H9 (cell line): ENCODE data around the gene SMTNL2. TPM values are rescaled to one million over a fixed set of nuclear protein-coding genes. Genes with fewer than 3 reads are reported as not detected.

Experiments
- DNase-seq: peaks from one replicate; pipeline ENCODE4 v3.0.0-alpha.2; 2017
- H2AFZ ChIP-seq: one replicate; pipeline ENCODE4 v1.6.1; 2013; ENCODE audit warnings: mild to moderate bottlenecking, low read length, control low read depth, moderate library complexity
- H2AK5ac ChIP-seq: 2 replicates; pipeline ENCODE4 v1.6.1; 2013; ENCODE audit warnings: low read length, control low read depth, mixed read lengths; ENCODE audit not compliant: insufficient read length
- H2BK120ac ChIP-seq: one replicate; pipeline ENCODE4 v1.6.1; 2013; ENCODE audit warnings: low read depth, mild to moderate bottlenecking, low read length, control low read depth, inconsistent platforms; ENCODE audit not compliant: poor library complexity, severe bottlenecking
- H2BK12ac ChIP-seq: 2 replicates; pipeline ENCODE4 v1.6.1; 2013; ENCODE audit warnings: low read length, control low read depth, mixed read lengths, low read depth; ENCODE audit not compliant: insufficient read length
- H2BK15ac ChIP-seq: 2 replicates; pipeline ENCODE4 v1.6.1; 2013; ENCODE audit warnings: low read depth, low read length, control low read depth
- H2BK20ac ChIP-seq: one replicate; pipeline ENCODE4 v1.6.1; 2013; ENCODE audit warnings: low read depth, mild to moderate bottlenecking, low read length, control low read depth, inconsistent platforms; ENCODE audit not compliant: poor library complexity, severe bottlenecking
- H2BK5ac ChIP-seq: 2 replicates; pipeline ENCODE4 v1.6.1; 2013; ENCODE audit warnings: low read length, control low read depth, mixed read lengths; ENCODE audit not compliant: insufficient read length
- H3K14ac ChIP-seq: 2 replicates; pipeline ENCODE4 v1.6.1; 2013; ENCODE audit warnings: low read length, control low read depth; ENCODE audit not compliant: insufficient read depth
- H3K18ac ChIP-seq: 2 replicates; pipeline ENCODE4 v1.6.1; 2013; ENCODE audit warnings: low read depth, mild to moderate bottlenecking, mixed read lengths, low read length, control low read depth; ENCODE audit not compliant: insufficient read length
- H3K23ac ChIP-seq: 2 replicates; pipeline ENCODE4 v1.6.1; 2013; ENCODE audit warnings: low read length, control low read depth, mixed read lengths, low read depth; ENCODE audit not compliant: insufficient read length
- H3K23me2 ChIP-seq: 2 replicates; pipeline ENCODE4 v1.6.1; 2013; ENCODE audit warnings: low read depth, mild to moderate bottlenecking, mixed read lengths, low read length, control low read depth; ENCODE audit not compliant: insufficient read length, poor library complexity, severe bottlenecking
- H3K27ac ChIP-seq: 2 replicates; pipeline ENCODE4 v1.5.1; 2013; ENCODE audit warnings: low read length, control low read depth, mixed read lengths, low read depth; ENCODE audit not compliant: insufficient read length
- H3K27me3 ChIP-seq: 2 replicates; pipeline ENCODE4 v1.6.1; 2013; ENCODE audit warnings: low read length, control low read depth, inconsistent platforms; ENCODE audit not compliant: insufficient read depth
- H3K4ac ChIP-seq: 2 replicates; pipeline ENCODE4 v1.6.1; 2013; ENCODE audit warnings: low read depth, mild to moderate bottlenecking, control low read depth, inconsistent platforms, low read length, moderate library complexity
- H3K4me1 ChIP-seq: 2 replicates; pipeline ENCODE4 v1.6.1; 2013; ENCODE audit warnings: low read length, control low read depth, inconsistent platforms; ENCODE audit not compliant: insufficient read depth
- H3K4me2 ChIP-seq: 2 replicates; pipeline ENCODE4 v1.6.1; 2013; ENCODE audit warnings: low read length, control low read depth, mixed read lengths; ENCODE audit not compliant: insufficient read length, insufficient read depth
- H3K56ac ChIP-seq: 2 replicates; pipeline ENCODE4 v1.6.1; 2013; ENCODE audit warnings: low read depth, mild to moderate bottlenecking, mixed read lengths, low read length, control low read depth; ENCODE audit not compliant: insufficient read length
- H3K79me1 ChIP-seq: 2 replicates; pipeline ENCODE4 v1.6.1; 2013; ENCODE audit warnings: low read depth, mild to moderate bottlenecking, moderate library complexity, low read length, control low read depth, inconsistent platforms; ENCODE audit not compliant: insufficient read depth, poor library complexity, severe bottlenecking
- H3K79me2 ChIP-seq: 2 replicates; pipeline ENCODE4 v1.6.1; 2013; ENCODE audit warnings: low read length, control low read depth, inconsistent platforms; ENCODE audit not compliant: insufficient read depth
- H3K9ac ChIP-seq: 2 replicates; pipeline ENCODE4 v1.6.1; 2013; ENCODE audit warnings: low read length, control low read depth, mixed read lengths; ENCODE audit not compliant: insufficient read length; ENCODE audit errors: extremely low read depth
- H3K9me3 ChIP-seq: one replicate; pipeline ENCODE4 v1.6.1; 2013; ENCODE audit warnings: low read depth, low read length, inconsistent platforms; ENCODE audit not compliant: control insufficient read depth
- H3T11ph ChIP-seq: one replicate; pipeline ENCODE4 v1.6.1; 2013; ENCODE audit warnings: mild to moderate bottlenecking, low read length, control low read depth, inconsistent platforms
- H4K20me1 ChIP-seq: one replicate; pipeline ENCODE4 v1.6.1; 2013; ENCODE audit not compliant: control insufficient read depth, insufficient read length, insufficient read depth
- H4K5ac ChIP-seq: 2 replicates; pipeline ENCODE4 v1.6.1; 2013; ENCODE audit warnings: low read depth, mild to moderate bottlenecking, mixed read lengths, low read length, control low read depth; ENCODE audit not compliant: insufficient read length
- H4K8ac ChIP-seq: replicated peaks from 2 replicates; pipeline ENCODE4 v1.6.1; 2013; ENCODE audit warnings: low read length, control low read depth, mixed read lengths, low read depth; ENCODE audit not compliant: insufficient read length
- H4K91ac ChIP-seq: 2 replicates; pipeline ENCODE4 v1.6.1; 2013; ENCODE audit warnings: low read depth, mild to moderate bottlenecking, moderate library complexity, mixed read lengths, low read length, control low read depth; ENCODE audit not compliant: insufficient read length
- H3K27ac Mint-ChIP-seq, 3 experiments: 2 replicates in 2 of 3; 3 replicates in 1 of 3; pipeline ENCODE4 v1.8.0; 2020 to 2021; ENCODE audit warnings: mixed read lengths in 3 of 3, mild to moderate bottlenecking in 1 of 3, moderate library complexity in 1 of 3
- H3K27me3 Mint-ChIP-seq: 2 replicates; pipeline ENCODE4 v1.8.0; 2021; ENCODE audit warnings: low read depth, mild to moderate bottlenecking, moderate library complexity, mixed read lengths
- H3K36me3 Mint-ChIP-seq, 3 experiments: 2 replicates in 2 of 3; 3 replicates in 1 of 3; pipeline ENCODE4 v1.8.0; 2020 to 2021; ENCODE audit warnings: low read depth in 3 of 3, mixed read lengths in 3 of 3; ENCODE audit not compliant: insufficient read depth in 1 of 3
- H3K4me1 Mint-ChIP-seq, 2 experiments: 2 replicates each; pipeline ENCODE4 v1.8.0; 2020; ENCODE audit warnings: mixed read lengths in 2 of 2
- H3K4me3 Mint-ChIP-seq, 2 experiments: 2 replicates in 1 of 2; 3 replicates in 1 of 2; pipeline ENCODE4 v1.8.0; 2020 to 2021; ENCODE audit warnings: mild to moderate bottlenecking in 2 of 2, mixed read lengths in 2 of 2, moderate library complexity in 1 of 2
- H3K9me3 Mint-ChIP-seq, 2 experiments: 2 replicates in 1 of 2; 3 replicates in 1 of 2; pipeline ENCODE4 v1.8.0; 2020; ENCODE audit warnings: mild to moderate bottlenecking in 2 of 2, mixed read lengths in 2 of 2, moderate library complexity in 1 of 2
- WGBS: extraction: QIAGEN DNeasy Blood & Tissue Kit; methylation state at CpG from one replicate; pipeline ENCODE4 v1.1.7; 2013; ENCODE audit warnings: missing lambda C conversion rate, low lambda C conversion rate, mixed read lengths; ENCODE audit not compliant: insufficient read length; ENCODE audit errors: extremely low coverage; 5-methylcytosine and 5-hydroxymethylcytosine counted together
- total RNA-seq: library from RNA; stranded (reverse); gene quantifications from 2 replicates; pipeline ENCODE4 v1.2.1, GENCODE V29; 2021
- TF ChIP-seq, protein P1 (sequence below): fragments of 200-600 bp; sonication (generic); conservative IDR thresholded peaks from 3 replicates; pipeline ENCODE4 v1.8.0; 2021; ENCODE audit warnings: antibody characterized with exemption, mild to moderate bottlenecking

Gene SMTNL2
- total RNA-seq, 1 experiment from 2014 or later, result 0.77 TPM

DNA sequence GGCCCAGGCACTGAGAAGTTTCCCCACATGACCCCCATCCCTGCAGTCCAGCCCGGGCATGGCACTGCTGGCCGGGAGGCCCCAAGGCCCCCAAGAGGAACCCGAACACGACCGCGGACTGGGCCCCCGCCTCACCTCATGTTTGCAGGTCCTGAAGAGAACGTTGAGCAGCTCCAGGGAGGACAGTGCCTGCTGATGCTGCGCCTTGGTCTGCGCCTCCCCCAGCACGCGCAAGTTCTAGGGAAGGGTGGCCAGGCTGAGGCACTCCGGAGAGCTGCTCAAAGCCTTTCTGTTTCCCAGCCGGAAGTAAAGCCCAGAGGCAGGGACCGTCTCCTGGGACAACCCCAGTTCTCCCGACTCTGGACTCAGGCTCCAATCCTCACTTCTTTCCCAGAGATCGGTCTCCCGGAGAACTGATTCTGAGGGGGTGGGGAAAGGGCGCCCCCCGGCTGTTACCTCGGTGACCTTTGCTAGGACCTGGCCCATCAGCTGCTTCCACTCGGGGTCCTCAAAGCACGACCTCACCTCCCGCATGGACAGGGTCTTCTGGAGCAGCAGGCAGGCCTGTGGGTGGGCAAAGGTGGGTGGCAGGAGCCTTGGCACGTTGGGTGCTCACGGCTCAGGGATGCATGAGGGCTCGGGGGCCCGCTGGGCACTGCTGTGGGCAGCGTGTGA lies 42.9 kb upstream of the SMTNL2 start:
- H3K36me3 Mint-ChIP-seq, result peaks cover 22 to 79% (median 52%) of the 10 kb centered on the region in 3 experiments

More for the DNA sequence above, 42.9 kb upstream of the SMTNL2 start:
- Histone ChIP-seq H3K9ac (no peak overlapping the region), H3K79me1 (no peaks in the 10 kb centered on the region), H4K5ac (no peak overlapping the region), H3K18ac (no peak overlapping the region), H3K14ac (no peak overlapping the region), H3T11ph (no peak overlapping the region), H2BK15ac (no peak overlapping the region), H3K56ac (no peak overlapping the region), H4K20me1 (peaks cover 5% of the 10 kb centered on the region), H3K79me2 (no peaks in the 10 kb centered on the region), H3K23me2 (no peaks in the 10 kb centered on the region), H4K91ac (no peak overlapping the region), H2BK20ac (no peak overlapping the region), H3K4me1 (no peaks in the 10 kb centered on the region; the same call in 1 of the 2 replicates), H2BK120ac (no peak overlapping the region), H2BK5ac (no peak overlapping the region), H3K23ac (no peak overlapping the region), H3K4me2 (no peak overlapping the region), H3K27me3 (no peaks in the 10 kb centered on the region), H3K4ac (no peak overlapping the region), H3K9me3 (no peaks in the 10 kb centered on the region), H2AK5ac (no peak overlapping the region), H2BK12ac (no peak overlapping the region), H2AFZ (no peak overlapping the region), H3K27ac (no peak overlapping the region), H4K8ac (no peak overlapping the region)
- Mint-ChIP-seq H3K9me3 (no peaks in the 10 kb centered on the region), H3K4me1 (peaks cover 7 to 8% of the 10 kb centered on the region in 2 experiments), H3K27ac (no peak overlapping the region), H3K27me3 (no peaks in the 10 kb centered on the region; the same call in 1 of the 2 replicates), H3K4me3 (no peak overlapping the region)
- no CpG with 5 or more reads among the region's 29 CpGs for WGBS
- DNase-seq, result no peak
- TF ChIP-seq, protein P1, sequence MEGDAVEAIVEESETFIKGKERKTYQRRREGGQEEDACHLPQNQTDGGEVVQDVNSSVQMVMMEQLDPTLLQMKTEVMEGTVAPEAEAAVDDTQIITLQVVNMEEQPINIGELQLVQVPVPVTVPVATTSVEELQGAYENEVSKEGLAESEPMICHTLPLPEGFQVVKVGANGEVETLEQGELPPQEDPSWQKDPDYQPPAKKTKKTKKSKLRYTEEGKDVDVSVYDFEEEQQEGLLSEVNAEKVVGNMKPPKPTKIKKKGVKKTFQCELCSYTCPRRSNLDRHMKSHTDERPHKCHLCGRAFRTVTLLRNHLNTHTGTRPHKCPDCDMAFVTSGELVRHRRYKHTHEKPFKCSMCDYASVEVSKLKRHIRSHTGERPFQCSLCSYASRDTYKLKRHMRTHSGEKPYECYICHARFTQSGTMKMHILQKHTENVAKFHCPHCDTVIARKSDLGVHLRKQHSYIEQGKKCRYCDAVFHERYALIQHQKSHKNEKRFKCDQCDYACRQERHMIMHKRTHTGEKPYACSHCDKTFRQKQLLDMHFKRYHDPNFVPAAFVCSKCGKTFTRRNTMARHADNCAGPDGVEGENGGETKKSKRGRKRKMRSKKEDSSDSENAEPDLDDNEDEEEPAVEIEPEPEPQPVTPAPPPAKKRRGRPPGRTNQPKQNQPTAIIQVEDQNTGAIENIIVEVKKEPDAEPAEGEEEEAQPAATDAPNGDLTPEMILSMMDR, result peak; percentile 29; the same call in 1 of the 3 replicates
